HCT116 (cell line): ENCODE measurements around the gene IGSF21. TPM values are rescaled to one million over a fixed set of nuclear protein-coding genes. Genes with fewer than 3 reads are reported as not detected.

Experiments used
- ATAC-seq: fragments of 200-7000 bp; cut with Tn5 transposase; 2 replicates; pipeline ENCODE4 v1.9.1; 2020; ENCODE audit warnings: mild to moderate bottlenecking, moderate library complexity
- BruUV-seq: library from RNA; stranded (reverse); fragments of 400-500 nt; replicated peaks from 2 replicates; lab custom pipeline; 2021; lab: Mats Ljungman, UMichigan
- CTCF ChIA-PET: fragments of 300-600 bp; sonication (Branson Sonifier 250); formaldehyde crosslinking; loops from one replicate; lab custom pipeline; 2021; ENCODE audit warnings: antibody characterized with exemption; lab: Charles Lee
- POLR2A ChIA-PET: fragments of 300-600, 350-600 bp; sonication (Branson Sonifier 250); formaldehyde crosslinking; loops from one replicate; lab custom pipeline; 2021; ENCODE audit warnings: antibody characterized with exemption; lab: Charles Lee
- RAD21 ChIA-PET, 2 experiments: fragments of 300-600 bp; sonication (Branson Sonifier 250); formaldehyde crosslinking; loops; one replicate each; lab custom pipeline; 2023; ENCODE audit warnings: low total read pairs in 2 of 2; ENCODE audit not compliant: uncharacterized antibody in 2 of 2, unreplicated experiment in 2 of 2, low non-redundant PET in 1 of 2; lab: Charles Lee
- DNase-seq: peaks from one replicate; pipeline ENCODE4 v3.0.0-alpha.2; 2010; ENCODE audit warnings: low read depth, low spot score
- H2AFZ ChIP-seq: fragments of 200-600 bp; shearing (Covaris generic), sonication (generic); 2 replicates; pipeline ENCODE4 v1.6.1; 2017; ENCODE audit warnings: low read depth, mixed run types, mixed read lengths, antibody characterized with exemption, low read length; ENCODE audit not compliant: poor library complexity, severe bottlenecking
- H3K27ac ChIP-seq: 2 replicates; pipeline ENCODE4 v1.5.1; 2012; ENCODE audit warnings: low read depth, low read length
- H3K27me3 ChIP-seq: fragments of 200-600 bp; sonication (generic); 2 replicates; pipeline ENCODE4 v1.6.1; 2016; ENCODE audit warnings: mixed run types, low read length, mixed read lengths; ENCODE audit not compliant: insufficient read depth
- H3K36me3 ChIP-seq, 2 experiments: fragments of 200-500 bp in 1 of 2; fragments of 200-600 bp in 1 of 2; sonication (Bioruptor generic) in 1 of 2; sonication (generic) in 1 of 2; 2 replicates each; pipeline versions ENCODE4 v1.5.1 to v1.6.1; 2014 to 2016; ENCODE audit warnings: low read length in 2 of 2, inconsistent platforms in 1 of 2, mixed read lengths in 1 of 2, mixed run types in 1 of 2; ENCODE audit not compliant: insufficient read depth in 2 of 2, control insufficient read depth in 1 of 2
- H3K4me1 ChIP-seq, 2 experiments: fragments of 200-600 bp in 1 of 2; sonication (generic) in 1 of 2; 2 replicates each; pipeline versions ENCODE4 v1.5.1 to v1.6.1; 2012 to 2017; ENCODE audit warnings: low read length in 2 of 2, inconsistent platforms in 1 of 2, mild to moderate bottlenecking in 1 of 2, mixed read lengths in 1 of 2, mixed run types in 1 of 2, moderate library complexity in 1 of 2; ENCODE audit not compliant: insufficient read depth in 2 of 2, control insufficient read depth in 1 of 2
- H3K4me2 ChIP-seq: fragments of 200-600 bp; sonication (generic); 2 replicates; pipeline ENCODE4 v1.6.1; 2017; ENCODE audit warnings: mixed run types, low read length, mixed read lengths
- H3K4me3 ChIP-seq, 2 experiments: fragments of 200-600 bp in 1 of 2; sonication (generic) in 1 of 2; replicated peaks in 1 of 2; 2 replicates each; pipeline ENCODE4 v1.5.1; 2011 to 2016; ENCODE audit warnings: low read length in 2 of 2, control low read depth in 1 of 2, low read depth in 1 of 2, mild to moderate bottlenecking in 1 of 2, mixed read lengths in 1 of 2, mixed run types in 1 of 2
- H3K79me2 ChIP-seq: fragments of 200-600 bp; sonication (generic); 2 replicates; pipeline ENCODE4 v1.6.1; 2017; ENCODE audit warnings: mild to moderate bottlenecking, mixed run types, low read length, moderate library complexity, mixed read lengths; ENCODE audit not compliant: insufficient read depth
- H3K9ac ChIP-seq: fragments of 200-600 bp; sonication (generic); 2 replicates; pipeline ENCODE4 v1.6.1; 2016; ENCODE audit warnings: low read length, mixed read lengths
- H3K9me2 ChIP-seq: fragments of 200-600 bp; sonication (generic), shearing (Covaris generic); 2 replicates; pipeline ENCODE4 v1.6.1; 2017; ENCODE audit warnings: mixed run types, mild to moderate bottlenecking, moderate library complexity; ENCODE audit not compliant: insufficient read depth
- H3K9me3 ChIP-seq, 2 experiments: fragments of 200-500 bp in 1 of 2; fragments of 200-600 bp in 1 of 2; sonication (Bioruptor generic) in 1 of 2; sonication (generic) in 1 of 2; 2 replicates each; pipeline ENCODE4 v1.6.1; 2014 to 2017; ENCODE audit warnings: low read length in 2 of 2, mixed read lengths in 2 of 2, inconsistent platforms in 1 of 2, low read depth in 1 of 2, mild to moderate bottlenecking in 1 of 2, mixed run types in 1 of 2, moderate library complexity in 1 of 2; ENCODE audit not compliant: control insufficient read depth in 1 of 2, insufficient read depth in 1 of 2
- H4K20me1 ChIP-seq: fragments of 200-600 bp; sonication (generic), shearing (Covaris generic); 2 replicates; pipeline ENCODE4 v1.6.1; 2017; ENCODE audit warnings: mixed run types, mild to moderate bottlenecking, moderate library complexity; ENCODE audit not compliant: insufficient read depth
- ATF3 ChIP-seq: IDR thresholded peaks from 2 replicates; pipeline ENCODE4 v1.6.1; 2012
- CBX3 ChIP-seq: IDR thresholded peaks from 2 replicates; pipeline ENCODE4 v1.6.1; 2012; ENCODE audit warnings: low read depth
- EZH2phosphoT487 ChIP-seq: fragments of 200-600 bp; IDR thresholded peaks from 2 replicates; pipeline ENCODE4 v1.6.1; 2018; ENCODE audit warnings: antibody characterized with exemption, borderline replicate concordance
- FOSL1 ChIP-seq: IDR thresholded peaks from 2 replicates; pipeline ENCODE4 v1.6.1; 2012; ENCODE audit warnings: low read depth
- POLR2A ChIP-seq: IDR thresholded peaks from 2 replicates; pipeline ENCODE4 v1.7.0; 2011; ENCODE audit warnings: borderline replicate concordance; ENCODE audit not compliant: insufficient read depth, insufficient read length; ENCODE audit errors: extremely low read depth
- REST ChIP-seq: IDR thresholded peaks from 2 replicates; pipeline ENCODE4 v1.6.1; 2012; ENCODE audit warnings: low read depth
- SP1 ChIP-seq: IDR thresholded peaks from 2 replicates; pipeline ENCODE4 v1.6.1; 2012; ENCODE audit warnings: low read depth
- SRF ChIP-seq: IDR thresholded peaks from 2 replicates; pipeline ENCODE4 v1.6.1; 2012; ENCODE audit warnings: low read depth
- TCF7L2 ChIP-seq: IDR thresholded peaks from 2 replicates; pipeline ENCODE4 v1.7.0; 2011; ENCODE audit warnings: borderline replicate concordance, inconsistent platforms; ENCODE audit not compliant: insufficient read depth, insufficient read length; ENCODE audit errors: extremely low read depth
- YY1 ChIP-seq: IDR thresholded peaks from 2 replicates; pipeline ENCODE4 v1.6.1; 2011; ENCODE audit warnings: low read length, low read depth, moderate library complexity, mild to moderate bottlenecking; ENCODE audit not compliant: insufficient replicate concordance; ENCODE audit errors: extremely low read depth
- ZFX ChIP-seq: fragments of 450-650 bp; IDR thresholded peaks from 2 replicates; pipeline ENCODE4 v1.6.1; 2017
- intact Hi-C: fragments of 100-400 bp; cut with micrococcal nuclease; formaldehyde crosslinking; loops from 2 replicates; pipeline ENCODE4 v1.10.0; 2022
- total RNA-seq: library from RNA; stranded (reverse); gene quantifications from one replicate; pipeline ENCODE4 v1.2.1, GENCODE V29; 2021; ENCODE audit not compliant: unreplicated experiment

Gene IGSF21
- total RNA-seq, 1 experiment from 2014 or later, result not detected

- ChIA-PET CTCF (no interaction called here), POLR2A (no interaction called here), RAD21 (no interaction called here)
- no peaks in the 10 kb centered on the region for H4K20me1 ChIP-seq
- H2AFZ ChIP-seq, result no peak overlapping the region
- no peak overlapping the region for H3K27ac ChIP-seq
- TF ChIP-seq REST (no peak), TCF7L2 (no peak), ZFX (no peak), ATF3 (no peak), YY1 (no peak), POLR2A (no peak), EZH2phosphoT487 (no peak), FOSL1 (no peak), SP1 (no peak), SRF (no peak), CBX3 (no peak)
- 0 out of 2 replicates have a peak, but pooled peaks cover 9% of the 10 kb centered on the region for H3K27me3 ChIP-seq
- H3K4me3 ChIP-seq, result no peak overlapping the region
- H3K36me3 ChIP-seq, result no peaks in the 10 kb centered on the region
- H3K9me2 ChIP-seq, result no peaks in the 10 kb centered on the region
- H3K4me2 ChIP-seq, result no peak overlapping the region
- no peaks in the 10 kb centered on the region for H3K79me2 ChIP-seq
- no peaks in the 10 kb centered on the region for H3K4me1 ChIP-seq
- no peak for ATAC-seq
- intact Hi-C loops, result no loop called here
- DNase-seq, result no peak
- no peak overlapping the region for H3K9ac ChIP-seq
- no peaks in the 10 kb centered on the region for H3K9me3 ChIP-seq
- no TSS peak for BruUV-seq
Observed at GRCh38 chr1:18110968-18111367, 3.4 kb downstream of the IGSF21 start.
